CD4-positive, alpha-beta memory T cell (primary cell): Measurements from ENCODE around the gene EFTUD2. TPM values are rescaled to one million over a fixed set of nuclear protein-coding genes. Genes with fewer than 3 reads are reported as not detected.
"Not testable (repeated sequence)": the region's sequence is repeated elsewhere in the genome, so short reads cannot be mapped to it uniquely, and the experiment has no call there.

Source experiments
- CTCF ChIA-PET: fragments of 350-600 bp; sonication (Branson Sonifier 250); formaldehyde crosslinking; loops from one replicate; lab custom pipeline; 2021; ENCODE audit warnings: inconsistent platforms; ENCODE audit not compliant: partially characterized antibody; lab: Charles Lee
- POLR2A ChIA-PET: fragments of 350-600 bp; sonication (Branson Sonifier 250); formaldehyde crosslinking; loops from one replicate; lab custom pipeline; 2021; ENCODE audit not compliant: partially characterized antibody; lab: Charles Lee
- DNase-seq, 5 donors: peaks; one replicate each; pipeline versions ENCODE4 v3.0.0 to v3.0.0-alpha.2; 2020 to 2022; ENCODE audit warnings: mixed read lengths in 1 of 5
- H3K27ac ChIP-seq: one replicate; pipeline ENCODE4 v1.7.0; 2013; ENCODE audit warnings: low read depth, low read length
- H3K27me3 ChIP-seq: 2 replicates; pipeline ENCODE4 v1.7.0; 2013; ENCODE audit warnings: mild to moderate bottlenecking, low read length, moderate library complexity; ENCODE audit not compliant: insufficient read depth
- H3K36me3 ChIP-seq: 2 replicates; pipeline ENCODE4 v1.7.0; 2013; ENCODE audit warnings: mild to moderate bottlenecking, low read length, moderate library complexity; ENCODE audit not compliant: insufficient read depth
- H3K4me1 ChIP-seq: 2 replicates; pipeline ENCODE4 v1.7.0; 2013; ENCODE audit warnings: mild to moderate bottlenecking, low read length, moderate library complexity; ENCODE audit not compliant: insufficient read depth
- H3K4me3 ChIP-seq, 2 donors: one replicate each; pipeline ENCODE4 v1.7.0; 2013; ENCODE audit warnings: low read length in 2 of 2, mild to moderate bottlenecking in 1 of 2
- H3K9me3 ChIP-seq, 2 donors: one replicate each; pipeline ENCODE4 v1.7.0; 2013; ENCODE audit warnings: low read length in 2 of 2, control low read depth in 1 of 2; ENCODE audit not compliant: control insufficient read depth in 1 of 2
- H3K27ac Mint-ChIP-seq, 7 donors: one replicate each; pipeline ENCODE4 v1.8.0; 2020 to 2021; ENCODE audit warnings: mixed read lengths in 7 of 7, mild to moderate bottlenecking in 6 of 7, inconsistent platforms in 3 of 7, moderate library complexity in 3 of 7
- H3K27me3 Mint-ChIP-seq, 2 donors: one replicate each; pipeline ENCODE4 v1.8.0; 2020 to 2021; ENCODE audit warnings: mixed read lengths in 2 of 2
- H3K36me3 Mint-ChIP-seq, 2 donors: one replicate each; pipeline ENCODE4 v1.8.0; 2020 to 2021; ENCODE audit warnings: mixed read lengths in 2 of 2, inconsistent platforms in 1 of 2, mild to moderate bottlenecking in 1 of 2
- H3K4me1 Mint-ChIP-seq, 4 donors: one replicate each; pipeline ENCODE4 v1.8.0; 2020 to 2021; ENCODE audit warnings: mixed read lengths in 4 of 4, mild to moderate bottlenecking in 1 of 4
- H3K4me3 Mint-ChIP-seq, 8 donors: one replicate each; pipeline ENCODE4 v1.8.0; 2020 to 2021; ENCODE audit warnings: mixed read lengths in 8 of 8, mild to moderate bottlenecking in 7 of 8, moderate library complexity in 6 of 8, inconsistent platforms in 3 of 8
- H3K9me3 Mint-ChIP-seq, 8 donors: one replicate each; pipeline ENCODE4 v1.8.0; 2020 to 2021; ENCODE audit warnings: mixed read lengths in 8 of 8, mild to moderate bottlenecking in 5 of 8, inconsistent platforms in 3 of 8, moderate library complexity in 1 of 8
- intact Hi-C: fragments of 100-400 bp; cut with micrococcal nuclease; formaldehyde crosslinking; loops from one replicate; pipeline ENCODE4 v1.15.1; 2023
- polyA plus RNA-seq, 2 donors: library from polyadenylated mRNA; unstranded; fragments of 300-500 nt; fragmentation: Illumina TruSeq; gene quantifications; one replicate each; pipeline ENCODE4 v1.2.3, GENCODE V29; 2021
- total RNA-seq, 2 experiments: library from RNA; stranded (reverse); gene quantifications; one replicate each; pipeline ENCODE4 v1.2.3, GENCODE V29; 2021

EFTUD2 gene
- total and polyA plus RNA-seq, 4 experiments from 2014 or later, result 82.2 to 101 (median 90.6) TPM

DNA sequence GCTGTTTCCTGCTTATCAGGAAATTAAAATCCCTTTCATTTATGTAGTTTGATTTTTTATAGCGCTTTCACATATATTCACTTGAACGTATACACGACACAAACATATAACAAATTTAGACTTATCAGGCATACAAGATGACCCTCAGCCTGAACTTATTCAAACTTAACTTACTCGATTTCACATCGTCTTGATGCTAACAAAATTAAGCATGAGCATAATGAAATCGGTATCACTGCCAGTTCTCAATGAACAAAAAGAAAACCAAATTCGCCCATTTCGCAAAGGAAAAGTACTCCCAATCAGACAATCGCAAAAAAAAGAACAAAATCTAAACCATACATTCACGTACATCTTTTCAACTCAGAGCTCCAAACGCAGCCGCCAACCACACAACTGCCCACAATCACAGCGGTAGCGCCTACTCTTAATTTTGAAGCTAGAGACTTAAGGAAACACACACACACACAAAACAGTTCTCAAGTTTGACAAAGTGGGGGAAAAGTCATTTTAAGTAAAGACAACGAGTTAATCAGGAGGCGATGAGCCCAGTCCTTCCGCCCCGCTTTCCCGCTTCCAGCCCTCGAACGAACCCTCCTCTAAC, 70.2 kb downstream of the EFTUD2 start:
- Mint-ChIP-seq H3K27ac (peak overlapping the region in 2 of 7 donors; percentile 1 to 35), H3K36me3 (no peaks in the 10 kb centered on the region), H3K27me3 (peaks cover 32 to 51% of the 10 kb centered on the region in 2 donors), H3K4me1 (peaks cover 8 to 15% (median 10%) of the 10 kb centered on the region in 4 donors), H3K9me3 (no peaks in the 10 kb centered on the region), H3K4me3 (peak overlapping the region; percentile 76 to 86 (median 83))
- H3K27me3 ChIP-seq, result peaks cover 49% of the 10 kb centered on the region
- peak overlapping the region in 1 of 2 donors; percentile 17 for H3K4me3 ChIP-seq
- ChIA-PET POLR2A (no interaction called here), CTCF (no interaction called here)
- intact Hi-C loops, result no loop called here
- DNase-seq, result peak in 4 of 5 donors; percentile 20 to 37 (median 24)
- H3K36me3 ChIP-seq, result no peaks in the 10 kb centered on the region
- H3K27ac ChIP-seq, result no peak overlapping the region
- peaks cover 16% of the 10 kb centered on the region for H3K4me1 ChIP-seq
- H3K9me3 ChIP-seq, result no peaks in the 10 kb centered on the region

DNA sequence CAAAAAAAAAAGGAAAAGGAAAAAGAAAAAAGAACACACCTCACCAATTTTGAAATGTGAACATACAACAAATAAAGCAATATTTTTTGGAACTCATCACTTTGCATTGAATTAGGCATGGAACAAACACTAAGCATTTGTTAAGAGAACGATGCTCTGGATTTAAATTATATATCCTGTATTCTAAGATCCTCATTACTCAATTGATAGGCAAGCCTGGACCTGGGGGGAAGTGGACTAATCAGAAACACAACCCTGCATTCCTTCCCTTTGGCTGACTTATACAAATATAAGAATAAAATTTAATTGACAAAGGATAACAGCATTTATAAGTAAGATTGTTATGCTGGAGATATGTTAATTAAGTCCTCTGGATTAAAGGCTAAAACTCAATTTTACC, 71.4 kb downstream of the EFTUD2 start:
- Histone ChIP-seq H3K36me3 (no peaks in the 10 kb centered on the region), H3K4me3 (no peak overlapping the region), H3K27me3 (peaks cover 49% of the 10 kb centered on the region), H3K9me3 (no peaks in the 10 kb centered on the region), H3K27ac (no peak overlapping the region), H3K4me1 (peaks cover 16% of the 10 kb centered on the region)
- Mint-ChIP-seq H3K27me3 (peaks cover 25 to 43% of the 10 kb centered on the region in 2 donors), H3K4me3 (no peak overlapping the region), H3K27ac (no peak overlapping the region), H3K4me1 (peaks cover 8 to 15% (median 10%) of the 10 kb centered on the region in 4 donors), H3K9me3 (no peaks in the 10 kb centered on the region), H3K36me3 (no peaks in the 10 kb centered on the region)
- POLR2A ChIA-PET, result no interaction called here
- intact Hi-C loops, result no loop called here
- CTCF ChIA-PET, result no interaction called here
- no peak for DNase-seq

DNA sequence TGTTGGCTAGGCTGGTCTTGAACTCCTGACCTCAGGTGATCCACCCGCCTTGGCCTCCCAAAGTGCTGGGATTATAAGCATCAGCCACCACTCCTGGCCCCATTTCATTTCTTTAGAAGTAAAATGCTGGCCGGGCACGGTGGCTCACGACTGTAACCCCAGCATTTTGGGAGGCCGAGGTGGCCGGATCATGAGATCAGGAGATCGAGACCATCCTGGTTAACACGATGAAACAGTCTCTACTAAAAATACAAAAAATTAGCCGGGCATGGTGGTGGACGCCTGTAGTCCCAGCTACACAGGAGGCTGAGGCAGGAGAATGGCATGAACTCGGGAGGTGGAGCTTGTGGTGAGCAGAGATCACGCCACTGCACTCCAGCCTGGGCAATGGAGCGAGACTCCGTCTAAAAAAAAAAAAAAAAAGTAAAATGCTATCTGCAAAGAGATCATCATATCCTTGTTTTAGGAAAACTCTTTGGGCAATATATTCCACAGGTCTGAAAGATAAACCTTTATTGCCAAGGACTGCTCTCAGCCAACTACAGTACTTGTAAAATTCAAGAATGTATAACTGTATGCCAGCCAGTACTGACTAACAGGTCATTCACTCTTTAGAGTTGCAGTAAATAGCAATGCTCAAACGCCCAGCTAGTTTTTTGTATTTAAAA, 73.0 kb downstream of the EFTUD2 start:
- peaks cover 20 to 36% of the 10 kb centered on the region in 2 donors for H3K27me3 Mint-ChIP-seq
- POLR2A ChIA-PET, result no interaction called here
- H3K4me1 Mint-ChIP-seq, result peaks cover 8 to 15% (median 10%) of the 10 kb centered on the region in 4 donors
- H3K27ac Mint-ChIP-seq, result no peak overlapping the region
- no peaks in the 10 kb centered on the region for H3K36me3 Mint-ChIP-seq
- H3K4me3 Mint-ChIP-seq, result no peak overlapping the region
- DNase-seq, result no peak
- intact Hi-C loops, result no loop called here
- Histone ChIP-seq H3K36me3 (no peaks in the 10 kb centered on the region), H3K4me3 (no peak overlapping the region), H3K27ac (no peak overlapping the region), H3K9me3 (no peaks in the 10 kb centered on the region), H3K27me3 (peaks cover 41% of the 10 kb centered on the region), H3K4me1 (peaks cover 16% of the 10 kb centered on the region)
- CTCF ChIA-PET, result interaction anchor here (0.8 to 1.6 kb wide), 2 partner anchors 28 to 52 kb away, joined by 3 read pairs; no protein-coding TSS in a partner anchor
- H3K9me3 Mint-ChIP-seq, result no peaks in the 10 kb centered on the region

DNA sequence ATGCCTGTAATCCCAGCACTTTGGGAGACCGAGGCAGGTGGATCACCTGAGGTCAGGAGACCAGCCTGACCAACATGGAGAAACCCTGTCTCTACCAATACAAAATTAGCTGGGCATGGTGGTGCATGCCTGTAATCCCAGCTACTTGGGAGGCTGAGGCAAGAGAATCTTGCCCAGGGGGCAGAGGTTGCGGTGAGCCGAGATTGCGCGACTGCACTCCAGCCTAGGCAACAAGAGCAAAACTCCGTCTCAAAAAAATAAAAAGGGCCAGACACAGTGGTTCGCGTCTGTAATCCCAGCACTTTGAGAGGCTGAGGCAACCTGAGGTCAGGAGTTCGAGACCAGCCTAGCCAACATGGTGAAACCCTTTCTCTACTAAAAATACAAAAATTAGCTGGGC, 74.0 kb downstream of the EFTUD2 start:
- H3K4me3 ChIP-seq, POLR2A ChIA-PET, H3K9me3 ChIP-seq, H3K36me3 Mint-ChIP-seq, DNase-seq, H3K27ac ChIP-seq, H3K9me3 Mint-ChIP-seq, H3K27ac Mint-ChIP-seq, H3K36me3 ChIP-seq, CTCF ChIA-PET, intact Hi-C loops, H3K4me3 Mint-ChIP-seq: not testable (repeated sequence)
- H3K4me1 Mint-ChIP-seq, result peaks cover 5 to 12% (median 9%) of the 10 kb centered on the region in 4 donors
- peaks cover 26 to 38% of the 10 kb centered on the region in 2 donors for H3K27me3 Mint-ChIP-seq
- peaks cover 33% of the 10 kb centered on the region for H3K27me3 ChIP-seq
- peaks cover 10% of the 10 kb centered on the region for H3K4me1 ChIP-seq

DNA sequence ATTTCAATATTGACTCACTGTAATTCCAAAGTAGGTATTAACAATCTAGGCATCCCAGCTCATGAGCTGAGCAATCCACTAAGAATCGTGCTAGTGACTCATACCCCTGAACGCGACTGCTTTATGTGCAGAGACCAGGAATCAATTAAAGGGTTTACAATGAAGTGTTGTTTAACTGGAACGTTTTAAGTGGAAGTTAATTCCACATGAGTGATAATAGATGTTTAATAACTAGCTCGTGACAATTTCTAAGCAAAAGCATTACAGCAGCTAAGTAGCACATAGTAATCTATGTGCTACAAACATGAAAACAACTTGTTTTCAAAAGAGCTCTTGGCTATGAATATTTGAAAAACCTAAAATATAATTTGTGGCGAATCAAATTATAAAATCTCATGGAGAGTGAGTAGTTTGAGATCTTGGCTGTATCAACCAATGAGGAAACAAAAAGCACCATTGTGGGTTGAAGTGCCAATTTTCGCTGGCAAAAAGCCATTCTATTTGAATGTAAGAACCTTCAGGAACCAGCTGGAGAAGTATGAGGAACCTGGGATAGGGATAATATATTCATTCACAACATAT, 78.5 kb downstream of the EFTUD2 start:
- peaks cover 12 to 13% of the 10 kb centered on the region in 2 donors for H3K27me3 Mint-ChIP-seq
- no peak overlapping the region for H3K27ac Mint-ChIP-seq
- Histone ChIP-seq H3K27ac (no peak overlapping the region), H3K9me3 (no peaks in the 10 kb centered on the region), H3K4me3 (no peak overlapping the region), H3K36me3 (no peaks in the 10 kb centered on the region), H3K27me3 (no peaks in the 10 kb centered on the region), H3K4me1 (no peaks in the 10 kb centered on the region)
- CTCF ChIA-PET, result interaction anchor here (1.3 kb wide), 1 partner anchor 42 kb away, joined by 6 read pairs; no protein-coding TSS in a partner anchor
- H3K9me3 Mint-ChIP-seq, result no peaks in the 10 kb centered on the region
- no peak overlapping the region for H3K4me3 Mint-ChIP-seq
- no peak for DNase-seq
- no peaks in the 10 kb centered on the region for H3K36me3 Mint-ChIP-seq
- H3K4me1 Mint-ChIP-seq, result no peaks in the 10 kb centered on the region
- POLR2A ChIA-PET, result no interaction called here
- intact Hi-C loops, result no loop called here

DNA sequence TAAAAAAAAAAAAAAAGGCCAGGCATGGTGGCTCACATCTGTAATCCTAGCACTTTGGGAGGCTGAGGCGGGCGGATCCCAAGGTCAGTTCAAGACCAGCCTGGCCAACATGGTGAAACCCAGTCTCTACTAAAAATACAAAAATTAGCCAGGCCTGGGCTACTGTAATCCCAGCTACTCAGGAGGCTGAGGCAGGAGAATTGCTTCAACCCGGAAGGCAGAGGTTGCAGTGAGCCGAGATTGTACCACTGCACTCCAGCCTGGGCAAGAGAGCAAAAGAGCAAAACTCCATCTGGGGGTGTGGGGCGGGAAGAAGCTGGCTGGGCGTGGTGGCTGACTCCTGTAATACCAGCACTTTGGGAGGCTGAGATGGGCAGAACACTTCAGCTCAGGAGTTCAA, 80.7 kb downstream of the EFTUD2 start:
- H3K27ac Mint-ChIP-seq, H3K4me3 ChIP-seq, H3K27me3 ChIP-seq, intact Hi-C loops, H3K36me3 ChIP-seq, H3K36me3 Mint-ChIP-seq, POLR2A ChIA-PET, H3K4me3 Mint-ChIP-seq, H3K9me3 ChIP-seq, H3K9me3 Mint-ChIP-seq, H3K4me1 ChIP-seq, H3K27ac ChIP-seq, H3K4me1 Mint-ChIP-seq, DNase-seq, CTCF ChIA-PET: not testable (repeated sequence)
- peaks cover 12 to 15% of the 10 kb centered on the region in 2 donors for H3K27me3 Mint-ChIP-seq

DNA sequence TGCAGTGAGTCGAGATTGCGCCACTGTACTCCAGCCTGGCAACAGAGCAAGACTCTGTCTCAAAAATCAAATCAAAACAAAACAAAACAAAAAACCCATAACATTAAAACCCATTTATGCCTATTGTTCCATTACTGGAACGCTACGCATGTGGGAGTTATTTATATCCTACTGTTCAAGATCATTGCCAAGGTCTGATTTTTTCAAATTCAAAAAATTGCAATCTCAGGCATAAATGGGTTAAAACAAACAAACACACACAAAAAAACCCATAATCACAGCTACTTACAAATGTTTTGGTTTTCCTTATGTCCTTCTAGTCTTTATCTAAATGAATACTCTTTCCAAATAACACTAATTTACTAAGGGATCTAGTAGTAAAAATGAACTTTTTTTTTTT, 87.0 kb downstream of the EFTUD2 start:
- no peak overlapping the region for H3K4me3 Mint-ChIP-seq
- peaks cover 4 to 20% of the 10 kb centered on the region in 2 donors for H3K27me3 Mint-ChIP-seq
- ChIA-PET CTCF (no interaction called here), POLR2A (no interaction called here)
- H3K36me3 Mint-ChIP-seq, result no peaks in the 10 kb centered on the region
- Histone ChIP-seq H3K27me3 (no peaks in the 10 kb centered on the region), H3K9me3 (no peaks in the 10 kb centered on the region), H3K4me3 (no peak overlapping the region), H3K36me3 (no peaks in the 10 kb centered on the region), H3K4me1 (no peaks in the 10 kb centered on the region), H3K27ac (no peak overlapping the region)
- H3K9me3 Mint-ChIP-seq, result no peaks in the 10 kb centered on the region
- intact Hi-C loops, result no loop called here
- DNase-seq, result no peak
- no peak overlapping the region for H3K27ac Mint-ChIP-seq
- H3K4me1 Mint-ChIP-seq, result no peaks in the 10 kb centered on the region
